Ishikawa (cell line): ENCODE data around the gene TBC1D2.

Experiments
- CEBPB ChIP-seq: IDR thresholded peaks from 2 replicates; pipeline ENCODE4 v1.6.1; 2012
- TAF1 ChIP-seq: IDR thresholded peaks from 2 replicates; pipeline ENCODE4 v1.6.1; 2012; ENCODE audit warnings: low read depth, mild to moderate bottlenecking

DNA sequence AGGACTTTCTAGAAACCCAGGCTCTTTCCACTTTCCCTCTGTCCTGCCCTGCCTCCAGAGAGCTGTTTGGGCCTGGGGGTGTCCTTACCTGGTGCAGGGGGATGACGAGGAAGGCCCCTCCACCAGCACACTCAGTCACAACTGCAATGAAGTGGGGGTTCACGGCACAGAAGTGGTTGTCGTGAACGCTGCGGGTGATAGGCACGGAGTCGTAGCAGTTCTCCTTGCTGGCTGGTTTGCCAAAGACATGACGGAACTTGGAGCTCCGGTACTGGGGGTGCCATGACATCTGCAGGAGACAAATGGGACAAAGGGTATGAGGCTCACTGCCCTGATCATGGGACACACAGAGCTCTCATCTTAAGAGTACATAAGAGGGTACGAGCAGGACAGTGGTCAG lies 98.1 kb downstream of the TBC1D2 start:
- TF ChIP-seq CEBPB (no peak), TAF1 (no peak)
